ENCODE data around the gene GOSR2.
"Not testable (repeated sequence)": the region's sequence is repeated elsewhere in the genome, so short reads cannot be mapped to it uniquely, and the experiment has no call there.

The GOSR2 gene

GRCh38 chr17:46894476-46895151, 28.3 kb upstream of the GOSR2 start:
- DNase-seq = no peak

- no peak for DNase-seq
Observed at GRCh38 chr17:46895171-46895570, 27.8 kb upstream of the GOSR2 start.

- no peak for DNase-seq
Observed at GRCh38 chr17:46896991-46897390, 26.0 kb upstream of the GOSR2 start.

- DNase-seq = no peak
Observed at GRCh38 chr17:46898364-46898763, 24.6 kb upstream of the GOSR2 start.

- DNase-seq = no peak
Observed at GRCh38 chr17:46898860-46899259, 24.1 kb upstream of the GOSR2 start.

GRCh38 chr17:46901291-46901690, 21.7 kb upstream of the GOSR2 start:
- DNase-seq = no peak

GRCh38 chr17:46903762-46904672, 18.9 kb upstream of the GOSR2 start:
- no peak for DNase-seq

GRCh38 chr17:46908068-46908737, 14.8 kb upstream of the GOSR2 start:
- no peak for DNase-seq

GRCh38 chr17:46910179-46910927, 12.6 kb upstream of the GOSR2 start:
- no peak for DNase-seq

- no peak for DNase-seq
Observed at GRCh38 chr17:46911311-46911710, 11.6 kb upstream of the GOSR2 start.

GRCh38 chr17:46915596-46915995, 7.4 kb upstream of the GOSR2 start:
- DNase-seq = no peak

- peak; percentile 44 for DNase-seq
Observed at GRCh38 chr17:46916211-46916610, 6.7 kb upstream of the GOSR2 start.

GRCh38 chr17:46916623-46917022, 6.3 kb upstream of the GOSR2 start:
- no peak for DNase-seq

- no peak for DNase-seq
Observed at GRCh38 chr17:46917041-46917440, 5.9 kb upstream of the GOSR2 start.

- no peak for DNase-seq
Observed at GRCh38 chr17:46917516-46917915, 5.4 kb upstream of the GOSR2 start.

GRCh38 chr17:46921962-46922361, 998 bp upstream of the GOSR2 start:
- DNase-seq = not testable (repeated sequence)

- DNase-seq = no peak
Observed at GRCh38 chr17:46922487-46922803, 515 bp upstream of the GOSR2 start.

GRCh38 chr17:46925185-46925868, 2.4 kb downstream of the GOSR2 start:
- no peak for DNase-seq

GRCh38 chr17:46928467-46929261, 5.7 kb downstream of the GOSR2 start:
- no peak for DNase-seq

GRCh38 chr17:46929413-46929812, 6.5 kb downstream of the GOSR2 start:
- peak; percentile 85 for DNase-seq

GRCh38 chr17:46930051-46930450, 7.1 kb downstream of the GOSR2 start:
- DNase-seq = no peak

- no peak for DNase-seq
Observed at GRCh38 chr17:46931596-46931995, 8.6 kb downstream of the GOSR2 start.

All from fibroblast of skin of right biceps (primary cell).